Hematopoietic multipotent progenitor cell treated with erythropoietin and hydrocortisone succinate and interleukin-3 and kit ligand, for 6 days (in vitro differentiated cells): ENCODE results near the gene RIT2.

ENCODE experiments used
- DNase-seq: peaks from one replicate; pipeline ENCODE4 v3.0.0-alpha.2; 2015

RIT2 gene

DNA sequence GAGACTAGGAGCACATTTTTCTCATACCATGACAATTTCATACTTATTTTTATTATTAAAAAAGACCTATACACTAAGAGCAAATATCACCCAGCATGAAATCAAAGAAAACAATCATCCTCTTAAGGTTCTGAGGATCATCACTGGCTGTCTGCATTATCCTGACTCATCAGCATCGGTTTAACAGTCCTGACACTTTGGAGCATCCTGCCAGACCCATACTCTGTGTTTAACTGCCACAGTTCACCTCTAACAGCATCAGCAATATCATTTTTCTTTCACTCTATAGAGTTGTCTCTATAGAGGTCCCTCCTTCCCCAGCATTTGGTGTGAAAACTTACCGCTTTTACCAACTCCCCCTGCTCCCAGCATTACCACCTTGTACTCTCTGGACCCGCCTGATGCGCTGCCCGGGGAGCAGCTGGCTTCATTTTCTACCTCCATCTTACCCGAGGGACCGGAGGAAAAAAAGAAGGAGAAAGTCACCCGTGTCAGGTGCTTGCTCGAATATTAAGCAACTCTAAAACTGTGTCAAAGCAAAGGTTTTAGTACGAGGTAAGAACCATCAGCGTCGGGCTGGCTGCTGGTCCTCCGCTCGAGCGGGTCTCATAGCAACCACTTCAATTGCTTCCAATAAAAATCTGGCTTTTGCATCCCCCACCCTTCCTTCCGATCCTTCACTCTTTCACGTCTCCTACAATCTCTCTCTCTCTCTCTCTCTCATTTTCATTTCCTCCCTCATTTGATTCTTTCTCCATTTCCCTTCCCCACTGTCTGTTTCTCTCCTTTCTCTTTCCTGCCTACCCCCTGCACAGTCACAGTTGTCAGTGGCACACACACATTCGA is at the start of gene RIT2:
RIT2 (minus strand) TSS at position 610 of the 846 bp plus-strand sequence.
- DNase-seq, result no peak

DNA sequence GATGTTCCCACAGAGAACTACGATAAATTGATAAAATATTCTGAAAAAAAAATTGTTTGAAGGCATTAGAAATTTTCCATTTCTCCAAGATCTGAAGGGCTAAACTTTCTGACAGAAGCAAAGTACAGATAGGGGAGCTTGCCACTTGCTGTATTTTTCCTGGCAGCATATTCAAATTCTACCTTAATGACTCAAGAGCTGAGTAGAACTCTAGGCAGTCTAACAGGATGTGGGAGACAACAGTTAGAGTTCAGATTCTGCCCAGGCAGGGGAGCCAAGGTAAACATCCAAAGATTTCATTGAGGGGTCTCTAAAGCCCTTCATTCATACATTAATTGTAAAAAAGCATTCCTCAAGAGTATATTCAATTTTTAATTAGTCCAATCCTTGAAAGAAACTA is 46.0 kb upstream of the RIT2 start:
- no peak for DNase-seq

DNA sequence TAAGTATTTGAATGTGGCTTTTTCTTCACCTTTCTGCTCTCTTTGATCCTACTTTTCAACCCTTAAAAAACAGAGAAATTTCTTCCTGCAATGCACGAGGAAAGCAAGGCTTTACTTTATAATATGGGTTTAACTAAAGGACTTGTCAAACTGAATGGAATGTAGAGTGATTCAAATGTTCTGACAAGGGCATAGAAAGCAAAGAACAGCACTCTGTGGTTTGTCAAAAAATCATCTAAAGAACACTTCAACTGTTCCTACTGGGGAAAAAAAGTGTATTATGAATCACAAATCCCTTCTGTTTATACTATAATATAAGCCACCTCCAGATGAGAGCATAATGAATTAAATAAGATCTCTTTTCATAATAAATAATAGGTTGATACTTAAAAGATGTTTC is 45.0 kb upstream of the RIT2 start:
- no peak for DNase-seq

DNA sequence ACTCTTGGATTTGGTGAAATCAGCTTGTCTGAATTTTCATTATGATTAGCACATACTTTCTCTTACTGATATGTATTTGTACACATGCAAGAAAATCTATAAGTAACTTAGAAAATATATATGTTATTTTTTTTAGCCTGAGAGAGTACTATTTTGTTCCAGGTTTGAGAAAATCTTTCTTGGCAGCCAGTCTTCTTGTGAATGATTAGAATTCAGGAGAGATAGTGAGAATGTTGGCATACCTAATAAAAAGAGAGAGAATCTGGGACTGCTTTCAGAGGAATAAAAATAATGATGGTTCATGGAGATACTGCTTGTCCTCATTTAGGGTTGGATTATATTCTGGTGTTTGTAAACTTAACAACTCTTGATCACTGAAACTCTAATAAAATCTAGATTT is 44.4 kb upstream of the RIT2 start:
- no peak for DNase-seq

DNA sequence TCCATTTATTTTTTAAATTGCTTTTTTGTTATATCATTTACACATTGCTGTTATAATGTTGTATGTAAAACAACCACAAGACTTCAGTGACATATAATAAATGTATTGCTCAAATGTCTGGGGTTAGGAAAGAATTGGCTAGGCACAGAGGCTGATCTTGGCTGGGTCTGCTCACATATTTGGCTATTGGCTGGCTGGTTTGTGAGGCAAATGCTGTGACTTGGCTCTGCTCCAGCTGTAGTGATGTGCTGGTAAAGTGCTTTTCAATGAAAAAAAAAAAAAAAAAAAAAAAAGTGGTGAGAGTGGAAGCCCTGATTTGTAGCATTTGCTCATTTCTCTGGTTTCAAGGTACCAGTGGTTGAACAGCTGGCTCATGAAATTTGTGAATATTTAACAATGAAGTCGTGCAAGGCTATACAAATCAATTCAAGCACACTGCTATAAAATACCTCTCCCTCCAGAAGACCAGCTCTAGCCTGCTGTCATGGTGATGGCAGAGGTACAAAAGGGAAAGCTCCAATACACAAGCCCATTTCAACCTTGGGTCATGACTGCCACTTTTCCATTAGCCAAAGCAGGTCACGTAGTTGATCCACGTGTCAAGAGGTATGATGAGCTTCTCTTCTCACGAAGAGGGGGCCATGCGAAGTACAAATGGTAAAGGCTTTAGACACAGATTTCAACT is 43.7 kb upstream of the RIT2 start:
- DNase-seq, result no peak

DNA sequence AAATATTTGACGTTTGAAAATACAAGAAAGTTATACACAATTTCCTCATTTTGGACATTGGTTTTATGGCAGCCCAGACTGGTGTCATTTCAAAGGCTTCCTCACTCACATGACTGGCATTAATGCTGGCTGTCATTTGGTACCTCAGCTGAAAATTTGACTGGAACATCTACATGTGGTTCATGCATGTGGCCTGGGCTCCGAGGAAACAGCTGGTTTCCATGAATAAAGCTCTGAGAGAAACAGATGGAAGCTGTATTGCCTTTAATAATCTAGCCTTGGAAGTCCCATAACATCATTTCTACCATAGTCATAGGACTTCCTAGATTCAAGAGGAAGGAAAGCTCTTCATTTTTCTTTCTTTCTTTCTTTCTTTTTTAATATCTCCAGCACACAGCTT is 42.9 kb upstream of the RIT2 start:
- no peak for DNase-seq

DNA sequence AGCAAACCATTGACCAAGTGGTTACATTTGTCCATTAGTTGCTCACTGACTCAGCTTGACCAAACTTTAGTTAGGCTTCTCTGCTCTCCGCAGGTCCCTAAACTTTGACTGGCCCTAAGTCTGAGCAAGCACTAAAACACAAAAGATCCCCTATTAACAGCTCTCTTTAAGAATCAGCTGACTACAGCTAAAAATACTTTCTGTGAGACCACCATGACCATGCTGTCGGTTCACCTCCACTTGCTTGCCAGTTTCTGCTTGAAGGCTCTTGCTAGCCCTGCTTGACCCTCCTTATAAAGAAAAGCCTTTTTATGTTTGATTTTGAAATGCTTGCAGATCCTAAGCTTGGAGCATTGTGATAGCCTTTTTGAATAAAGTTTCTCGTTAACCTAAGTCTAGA is 40.4 kb upstream of the RIT2 start:
- no peak for DNase-seq

DNA sequence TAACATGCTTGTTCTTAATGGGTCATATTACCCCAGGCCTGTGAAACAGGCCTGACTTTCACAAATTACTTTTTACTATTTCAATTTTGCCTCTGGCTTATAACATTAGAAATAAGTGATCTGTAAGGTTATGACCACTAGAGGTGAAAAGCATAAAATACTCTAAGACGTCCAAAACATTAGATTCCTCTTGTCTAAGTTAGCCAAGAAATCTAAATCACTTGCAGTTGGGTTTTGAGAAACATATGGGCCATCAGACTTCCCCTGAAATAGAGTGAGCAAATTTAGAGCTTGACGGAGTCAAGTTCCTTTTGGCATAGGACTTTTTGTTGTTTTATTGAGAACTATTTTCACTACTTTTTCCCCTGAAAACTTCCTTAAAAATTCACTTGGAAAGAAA is 32.7 kb upstream of the RIT2 start:
- DNase-seq, result no peak

DNA sequence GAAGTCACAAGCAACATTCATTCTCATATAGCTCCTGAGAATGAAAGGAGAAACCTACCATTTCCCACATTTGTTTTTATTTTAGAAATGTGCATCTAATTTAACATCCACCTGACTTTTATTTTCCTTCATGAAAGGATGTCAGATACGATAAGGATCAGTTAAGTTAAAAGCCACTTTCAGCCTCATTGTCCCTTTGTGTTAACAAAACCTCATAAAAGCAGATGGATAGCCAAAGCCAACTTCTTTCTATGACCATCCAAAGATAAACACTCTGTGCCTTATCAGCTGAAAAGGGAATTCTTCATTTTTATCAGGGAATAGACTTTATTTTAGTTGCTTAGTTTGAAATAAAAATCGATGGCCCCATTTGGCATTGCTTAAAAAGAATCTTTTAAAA is 25.7 kb upstream of the RIT2 start:
- no peak for DNase-seq

DNA sequence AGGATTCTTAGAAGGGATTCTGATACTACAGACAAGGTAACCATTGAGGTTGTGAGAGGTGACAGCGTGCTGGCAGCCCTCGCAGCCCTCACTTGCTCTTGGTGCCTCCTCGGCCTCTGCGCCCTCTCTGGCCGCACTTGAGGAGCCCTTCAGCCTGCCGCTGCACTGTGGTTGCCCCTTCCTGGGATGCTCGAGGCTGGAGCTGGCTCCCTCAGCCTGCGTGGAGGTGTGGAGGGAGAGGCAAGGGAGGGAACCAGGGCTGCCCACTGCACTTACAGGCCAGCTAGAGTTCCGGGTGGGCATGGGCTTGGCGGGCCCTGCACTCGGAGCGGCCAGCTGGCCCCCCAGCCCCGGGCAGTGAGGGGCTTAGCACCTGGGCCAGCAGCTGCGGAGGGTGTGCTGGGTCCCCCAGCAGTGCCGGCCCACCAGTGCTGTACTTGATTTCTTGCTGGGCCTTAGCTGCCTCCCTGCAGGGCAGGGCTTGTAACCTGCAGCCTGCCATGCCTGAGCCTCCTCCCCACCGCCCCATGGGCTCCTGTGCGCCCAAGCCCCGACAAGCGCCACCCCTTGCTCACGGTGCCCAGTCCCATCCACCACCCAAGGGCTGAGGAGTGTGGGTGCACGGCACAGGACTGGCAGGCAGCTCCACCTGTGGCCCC is 23.9 kb upstream of the RIT2 start:
- no peak for DNase-seq

DNA sequence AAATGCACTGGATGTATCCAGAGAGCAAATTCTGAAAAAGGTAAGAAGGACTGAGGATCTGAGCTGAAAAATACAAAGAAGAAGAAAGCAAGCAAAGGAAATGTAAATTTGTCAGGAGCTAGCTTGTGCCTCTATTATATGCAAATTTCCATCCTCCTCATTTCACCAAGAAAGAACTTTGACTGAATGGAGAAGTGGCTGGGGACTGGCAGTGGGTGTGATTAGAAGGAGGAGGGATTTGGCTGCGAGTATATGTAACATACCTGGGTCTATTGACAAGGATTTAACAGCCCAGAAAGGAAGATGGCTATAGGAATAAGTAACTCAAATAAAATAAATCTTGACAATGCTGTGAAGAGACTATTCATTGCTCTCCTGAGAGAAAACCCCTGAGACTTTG is 19.4 kb upstream of the RIT2 start:
- DNase-seq, result no peak

DNA sequence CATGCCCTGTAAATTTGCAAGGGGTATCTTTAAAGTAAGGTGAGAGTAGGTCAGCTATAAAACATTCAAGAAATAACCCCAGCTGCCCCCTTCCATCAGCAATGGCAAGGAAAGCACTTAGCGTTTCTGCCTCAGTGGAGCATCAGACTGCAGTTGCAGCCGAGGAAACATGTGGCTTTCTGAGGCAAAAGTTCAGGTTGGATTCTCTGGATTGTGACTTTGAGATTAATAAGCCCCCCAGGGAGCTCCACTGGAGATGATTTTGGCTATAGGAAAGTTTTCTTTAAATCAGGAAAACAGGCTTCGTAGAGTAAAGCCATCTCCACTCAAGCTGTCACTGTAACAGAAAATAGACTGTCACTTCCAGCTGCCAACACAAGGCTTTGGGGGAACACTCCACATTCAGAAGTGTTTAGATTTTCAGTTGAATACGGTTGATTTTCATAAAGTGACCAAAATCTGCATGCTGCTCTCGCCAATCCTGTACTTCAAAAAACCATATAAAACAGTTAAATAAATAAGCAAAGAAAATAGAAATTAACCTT is 15.3 kb upstream of the RIT2 start:
- DNase-seq, result no peak

DNA sequence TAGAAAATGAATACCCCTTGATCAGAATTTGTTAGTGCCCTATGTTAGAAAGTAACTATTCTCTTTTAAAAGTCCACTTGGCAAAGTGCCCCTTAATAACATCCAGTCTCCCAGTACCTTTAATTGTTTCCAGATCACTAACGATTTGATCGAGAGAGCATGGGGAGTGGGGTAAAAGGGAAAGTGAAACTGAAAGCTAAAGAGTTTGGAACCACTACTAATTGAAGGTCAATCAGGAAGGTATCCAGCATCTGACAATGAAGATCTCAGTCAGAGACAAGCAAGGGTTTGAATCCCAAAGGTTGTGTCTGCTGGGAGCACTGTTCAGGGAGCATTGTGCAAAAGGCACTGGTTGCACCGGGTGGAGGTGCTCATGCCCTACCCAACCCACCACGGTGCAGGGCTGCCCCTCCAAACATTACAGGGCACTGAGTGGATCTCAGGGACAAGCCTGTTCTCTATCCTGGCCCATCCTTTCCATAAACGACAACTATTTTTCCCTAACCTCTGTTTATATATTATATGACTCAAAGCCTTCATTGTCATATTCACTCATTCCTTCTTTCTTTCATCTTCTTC is 14.6 kb upstream of the RIT2 start:
- DNase-seq, result no peak

DNA sequence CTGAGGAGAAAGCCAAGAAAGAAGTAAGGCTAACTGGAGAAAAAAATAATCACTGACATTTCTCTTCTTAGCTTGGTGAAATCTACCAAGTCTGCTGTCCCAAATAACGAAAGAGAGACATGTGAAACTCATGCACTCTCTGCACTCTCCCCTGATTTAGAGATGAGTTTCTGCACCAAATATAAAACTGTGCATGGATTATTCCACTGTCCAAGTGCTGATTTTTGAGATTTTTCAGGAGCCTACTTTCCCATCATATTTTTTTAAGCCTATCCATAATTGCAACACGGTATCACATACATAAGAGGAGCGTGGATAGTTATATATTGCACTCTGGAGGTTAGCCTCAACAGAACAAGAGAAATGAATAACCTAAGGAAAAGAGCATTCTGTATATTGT is 10.0 kb upstream of the RIT2 start:
- no peak for DNase-seq

DNA sequence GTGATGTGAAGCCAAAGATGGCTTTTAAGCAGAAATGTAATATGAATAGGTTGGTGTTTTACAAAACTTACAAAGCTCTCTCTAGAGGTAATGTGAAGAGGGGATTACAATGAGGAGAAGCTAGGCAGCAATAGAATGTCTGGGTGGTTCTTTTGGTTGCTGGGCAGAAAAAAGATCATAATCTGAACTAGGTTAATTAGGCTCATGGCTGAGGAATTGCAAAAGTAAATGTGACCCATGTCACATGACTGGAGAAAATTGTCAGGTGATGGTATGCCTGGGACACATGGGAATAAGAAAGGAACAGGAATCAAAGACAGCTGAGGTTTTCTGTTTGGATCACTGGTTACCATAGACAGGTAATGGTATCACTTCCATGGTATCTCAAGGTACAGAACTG is 7.5 kb upstream of the RIT2 start:
- no peak for DNase-seq

DNA sequence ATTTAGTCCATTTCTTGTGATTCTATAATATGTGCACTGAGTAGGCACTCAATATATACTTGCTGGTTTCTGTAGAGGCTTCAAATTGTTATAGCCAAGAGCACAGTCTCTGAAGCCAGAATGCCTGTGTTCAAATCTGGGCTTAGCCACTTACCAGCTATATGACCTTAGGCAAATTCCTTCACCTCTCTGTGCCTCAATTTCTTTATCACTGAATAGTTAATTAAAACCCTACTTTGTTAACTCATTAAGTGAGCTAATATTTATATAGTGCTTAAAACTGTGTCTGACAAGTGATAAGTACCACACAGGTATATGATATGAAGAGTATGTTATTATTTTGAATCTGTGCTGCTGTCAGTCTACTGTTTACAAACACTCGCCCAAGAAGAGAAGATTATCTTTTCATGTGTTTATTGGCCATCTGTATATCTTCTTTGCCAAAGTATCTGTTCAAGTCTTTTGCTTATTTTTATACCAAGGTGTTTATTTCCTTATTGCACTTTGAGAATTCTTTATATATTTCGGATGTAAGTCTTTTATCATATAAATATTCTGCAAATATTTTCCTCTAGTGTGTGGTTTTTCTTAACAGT is 1.3 kb upstream of the RIT2 start:
- no peak for DNase-seq

DNA sequence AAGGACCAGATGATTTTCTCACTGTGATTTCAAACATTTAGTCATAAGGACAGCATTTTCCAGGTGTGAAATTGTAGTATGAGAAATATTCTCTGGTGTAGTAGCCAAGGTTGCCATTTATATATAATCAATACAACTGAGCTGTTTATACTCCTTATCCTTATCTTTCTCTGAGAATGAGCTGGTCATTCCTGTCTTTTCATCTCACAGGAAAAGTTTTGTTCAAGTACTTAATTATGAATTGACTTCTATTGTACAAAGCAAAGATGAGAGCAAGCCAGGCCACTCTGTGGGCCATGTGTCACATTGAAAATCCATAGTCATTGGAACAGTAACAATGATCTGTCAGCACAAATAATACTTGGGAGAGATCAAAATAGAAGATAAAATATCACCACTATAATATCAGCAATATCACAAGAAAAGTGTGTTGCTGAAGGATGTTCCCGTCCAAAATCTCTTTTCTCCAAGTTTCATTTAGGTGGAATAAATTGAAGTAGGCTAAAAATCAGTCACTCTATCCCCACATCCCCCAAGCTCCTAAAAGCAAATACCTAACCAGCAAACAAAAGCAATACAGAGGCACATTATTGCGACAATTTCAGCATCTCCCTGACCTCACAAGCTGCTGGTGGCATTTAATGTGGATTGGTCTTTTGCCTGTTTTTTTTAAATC is 2.1 kb downstream of the RIT2 start:
- no peak for DNase-seq

DNA sequence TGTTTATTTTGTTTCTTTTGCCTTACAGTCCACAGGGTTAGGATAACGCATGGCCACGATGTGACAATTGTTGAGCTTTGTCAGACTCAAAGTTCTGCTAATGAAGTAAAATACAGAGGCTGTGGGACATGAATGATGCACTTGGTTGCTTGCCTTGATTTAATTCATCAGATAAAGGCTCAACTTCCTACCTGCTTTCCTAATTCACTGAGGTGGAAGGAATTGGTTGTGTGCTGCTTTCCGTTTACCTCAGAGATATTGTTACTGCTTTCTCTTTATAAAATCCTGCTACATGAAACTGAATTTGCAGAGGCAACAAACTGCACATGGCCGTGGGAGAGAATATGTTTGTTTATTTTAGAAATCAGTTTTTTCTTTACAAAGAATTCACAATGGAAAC is 6.6 kb downstream of the RIT2 start:
- DNase-seq, result no peak

DNA sequence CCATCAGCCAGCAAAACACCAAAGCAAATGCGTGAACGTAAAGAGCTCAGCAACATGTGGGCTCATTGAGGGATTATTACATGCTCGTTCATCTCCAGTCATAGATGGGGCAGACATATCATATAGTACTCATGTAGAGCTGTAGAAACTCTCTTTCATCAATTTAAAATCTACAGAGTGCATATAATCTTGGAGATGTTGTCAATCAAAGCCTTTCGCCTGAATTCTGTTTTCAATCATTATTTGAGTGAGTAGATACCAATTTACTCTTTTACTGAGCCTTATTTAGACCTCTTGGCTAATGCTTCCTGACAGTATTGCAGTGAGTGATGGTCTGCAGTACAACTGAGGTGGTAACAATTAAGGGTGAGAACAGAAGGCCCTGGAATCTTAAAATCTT is 7.0 kb downstream of the RIT2 start:
- DNase-seq, result no peak

DNA sequence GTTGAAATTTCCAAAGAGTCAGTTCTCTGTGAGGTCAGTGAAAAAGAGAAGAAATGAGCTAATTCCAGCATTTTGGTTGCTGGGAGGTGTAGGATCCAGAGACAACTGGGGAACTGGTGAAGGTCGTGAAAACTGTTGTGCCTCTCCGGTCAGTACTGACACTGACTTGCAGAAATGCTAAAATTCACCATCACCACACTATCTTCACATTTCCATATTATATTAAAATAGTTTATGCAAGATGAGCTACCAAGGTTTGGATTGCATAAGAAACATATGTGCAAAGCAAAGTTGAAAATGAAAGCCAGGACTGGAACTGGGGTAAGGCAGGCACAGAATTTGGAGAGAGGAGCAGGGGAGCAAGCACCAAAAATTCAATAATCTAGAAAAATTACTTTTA is 21.8 kb downstream of the RIT2 start:
- DNase-seq, result no peak

DNA sequence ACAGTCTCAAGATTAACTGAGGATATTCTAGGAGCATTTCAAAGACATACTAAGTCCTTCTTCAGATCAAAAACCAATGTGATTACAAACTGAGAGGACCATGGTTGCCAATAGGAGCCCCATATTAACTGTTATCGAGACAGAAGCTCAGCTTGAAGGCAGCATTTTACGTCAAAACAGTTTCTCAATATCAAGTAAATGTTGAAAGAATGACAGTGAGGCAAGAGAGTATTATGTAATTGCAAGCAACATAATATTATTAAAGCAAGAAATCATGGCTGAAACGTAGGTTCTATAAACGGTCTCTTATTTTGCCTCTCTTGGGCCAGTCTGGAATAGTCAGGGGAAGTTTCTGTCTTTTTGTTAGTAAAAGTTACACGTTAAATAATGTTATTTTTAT is 22.9 kb downstream of the RIT2 start:
- DNase-seq, result no peak

DNA sequence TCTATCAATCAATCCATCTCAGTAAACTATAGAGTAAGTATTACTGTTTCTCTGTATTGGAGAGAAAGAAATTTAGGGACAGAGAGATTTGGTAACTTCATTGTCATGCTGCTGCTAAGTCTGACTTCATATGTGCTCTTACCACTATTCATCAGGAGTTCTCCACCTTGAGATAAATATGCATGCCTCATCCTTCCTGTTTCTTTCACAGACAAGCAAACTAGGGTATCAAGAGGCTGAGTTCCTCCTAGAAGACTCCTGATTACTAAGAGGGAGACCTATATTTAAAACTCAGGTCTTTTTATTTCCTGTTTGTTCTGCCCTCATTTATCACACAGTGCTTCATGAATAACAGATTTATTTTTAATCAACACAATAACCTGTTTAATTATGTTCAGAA is 34.1 kb downstream of the RIT2 start:
- no peak for DNase-seq

DNA sequence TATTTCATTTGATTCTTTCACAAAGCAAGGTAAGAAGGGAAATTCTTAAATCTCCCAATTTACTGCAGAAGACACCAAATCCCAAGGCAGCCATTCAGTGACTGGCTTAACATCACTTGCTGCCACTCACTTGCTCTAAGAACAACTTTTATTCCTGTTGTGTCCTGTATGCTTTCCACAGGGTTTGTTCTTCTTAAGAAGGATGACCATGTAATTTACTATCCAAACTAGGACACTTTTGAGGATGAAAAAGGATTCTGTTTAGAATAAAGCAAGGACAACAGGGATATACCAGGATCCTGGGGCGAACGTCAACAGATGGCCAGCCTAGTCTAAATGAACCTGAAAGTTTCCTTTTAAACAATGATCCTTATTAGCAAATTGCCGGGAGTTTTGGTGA is 34.8 kb downstream of the RIT2 start:
- DNase-seq, result no peak
